Measurements from ENCODE around the gene ZHX3. TPM values are rescaled to one million over a fixed set of nuclear protein-coding genes. Genes with fewer than 3 reads are reported as not detected.
A peak's percentile ranks its signal among the peaks of the same experiment; 100 is the strongest.

Gene ZHX3
- total RNA-seq, 1 experiment from 2014 or later = 9.6 TPM

GRCh38 chr20:41255655-41256054, 61.9 kb downstream of the ZHX3 start:
- Mint-ChIP-seq H3K9me3 (no peaks in the 10 kb centered on the region), H3K4me1 (no peaks in the 10 kb centered on the region), H3K27me3 (ENCODE audit: low read depth) (no peaks in the 10 kb centered on the region), H3K4me3 (no peak overlapping the region), H3K36me3 (no peaks in the 10 kb centered on the region), H3K27ac (no peak overlapping the region)
- ATAC-seq = no peak
- DNase-seq (ENCODE audit: low spot score) = no peak
- CTCF ChIA-PET = no interaction called here
- POLR2A ChIA-PET = no interaction called here
- TF ChIP-seq E2F5 (CRISPR knock-in tag; IDR thresholded peaks at IDR 0.05) = no peak
- no peak for TF ChIP-seq MYBL2 (CRISPR knock-in tag; IDR thresholded peaks at IDR 0.05)
- TF ChIP-seq ATF2 (CRISPR knock-in tag; IDR thresholded peaks at IDR 0.05; ENCODE audit: borderline replicate concordance, low read depth) = no peak
- no peak for TF ChIP-seq FOXK1 (CRISPR knock-in tag; IDR thresholded peaks at IDR 0.05)
- TF ChIP-seq ZNF138 (CRISPR knock-in tag; conservative IDR thresholded peaks at IDR 0.05) = no peak
- no peak for TF ChIP-seq ZBTB43 (CRISPR knock-in tag; IDR thresholded peaks at IDR 0.05)
- no peak for TF ChIP-seq ZNF423 (CRISPR knock-in tag; IDR thresholded peaks at IDR 0.05)
- no peak for TF ChIP-seq FOXP4 (CRISPR knock-in tag; IDR thresholded peaks at IDR 0.05)
- no peak for TF ChIP-seq ETV6 (CRISPR knock-in tag; IDR thresholded peaks at IDR 0.05)
- no peak for TF ChIP-seq EMX1 (CRISPR knock-in tag; IDR thresholded peaks at IDR 0.05)
- no peak for TF ChIP-seq SMAD3 (CRISPR knock-in tag; IDR thresholded peaks at IDR 0.05; ENCODE audit: borderline replicate concordance)
- no peak for TF ChIP-seq FOXP1 (CRISPR knock-in tag; IDR thresholded peaks at IDR 0.05; ENCODE audit: borderline replicate concordance)
- TF ChIP-seq ELF4 (CRISPR knock-in tag; IDR thresholded peaks at IDR 0.05; ENCODE audit: low read depth) = no peak
- no peak for TF ChIP-seq PRRX2 (CRISPR knock-in tag; IDR thresholded peaks at IDR 0.05)
- TF ChIP-seq TCF7 (CRISPR knock-in tag; IDR thresholded peaks at IDR 0.05; ENCODE audit: low read depth) = no peak
- TF ChIP-seq HMGA2 (CRISPR knock-in tag; IDR thresholded peaks at IDR 0.05) = no peak
- TF ChIP-seq ZBTB21 (CRISPR knock-in tag; IDR thresholded peaks at IDR 0.05; ENCODE audit: borderline replicate concordance) = no peak
- no peak for TF ChIP-seq USF1 (CRISPR knock-in tag; IDR thresholded peaks at IDR 0.05)
- TF ChIP-seq NFATC4 (CRISPR knock-in tag; IDR thresholded peaks at IDR 0.05) = no peak

- DNase-seq (ENCODE audit: low spot score) (peak; percentile 71), ATAC-seq (peak; percentile 90)
- H3K4me3 Mint-ChIP-seq = no peak overlapping the region; the same call in 1 of the 2 replicates
- peak overlapping the region; percentile 80; the same call in 1 of the 2 replicates for H3K27ac Mint-ChIP-seq
- CTCF ChIA-PET = interaction anchor here (0.5 to 2.7 kb wide), 43 partner anchors 8 to 443 kb away, joined by 3 to 106 read pairs (median 4); partner anchors contain the start of genes EMILIN3, LPIN3 and ZHX3
- H3K36me3 Mint-ChIP-seq = no peaks in the 10 kb centered on the region
- TF ChIP-seq CTCF (IDR thresholded peaks at IDR 0.05) (peak; percentile 41; the same call in 1 of the 2 replicates), HMGA2 (CRISPR knock-in tag; IDR thresholded peaks at IDR 0.05) (no peak), ATF6 (CRISPR knock-in tag; IDR thresholded peaks at IDR 0.05) (no peak), ZNF425 (CRISPR knock-in tag; conservative IDR thresholded peaks at IDR 0.05) (no peak)
- peaks cover 5% of the 10 kb centered on the region; the same call in 1 of the 2 replicates for H3K4me1 Mint-ChIP-seq
- POLR2A ChIA-PET = no interaction called here
- H3K9me3 Mint-ChIP-seq = no peaks in the 10 kb centered on the region
- H3K27me3 Mint-ChIP-seq (ENCODE audit: low read depth) = peaks cover 37% of the 10 kb centered on the region
These were observed 67.9 kb downstream of the ZHX3 start for GRCh38 chr20:41249411-41250281.

Measured in WTC11 (cell line).